OCI-LY1 (cell line): ENCODE results near the gene CDH1.

ENCODE experiments used
- H2AFZ ChIP-seq: fragments of 200-600 bp; sonication (generic), shearing (Covaris generic); 2 replicates; pipeline ENCODE4 v1.6.0; 2014; ENCODE audit warnings: antibody characterized with exemption, mild to moderate bottlenecking, low read length
- H3F3A ChIP-seq: fragments of 200-600 bp; sonication (generic), shearing (Covaris generic); 2 replicates; pipeline ENCODE4 v1.6.0; 2014; ENCODE audit warnings: mild to moderate bottlenecking, antibody characterized with exemption, low read length, moderate library complexity; ENCODE audit not compliant: insufficient read depth
- H3K27ac ChIP-seq: fragments of 200-600 bp; sonication (generic); 2 replicates; pipeline ENCODE4 v1.5.1; 2014; ENCODE audit warnings: low read length, mixed run types, mild to moderate bottlenecking, low read depth; ENCODE audit not compliant: poor library complexity, severe bottlenecking
- H3K27me3 ChIP-seq: fragments of 200-600 bp; sonication (generic); 2 replicates; pipeline ENCODE4 v1.6.0; 2014; ENCODE audit warnings: antibody characterized with exemption, mild to moderate bottlenecking, low read length, moderate library complexity; ENCODE audit not compliant: insufficient read depth
- H3K36me3 ChIP-seq: fragments of 200-600 bp; sonication (generic); 2 replicates; pipeline ENCODE4 v1.6.1; 2014; ENCODE audit warnings: mild to moderate bottlenecking, antibody characterized with exemption, low read length, moderate library complexity, mixed read lengths; ENCODE audit not compliant: insufficient read depth
- H3K4me1 ChIP-seq: fragments of 200-600 bp; sonication (generic); 2 replicates; pipeline ENCODE4 v1.5.1; 2014; ENCODE audit warnings: mild to moderate bottlenecking, low read length, moderate library complexity; ENCODE audit not compliant: insufficient read depth, severe bottlenecking
- H3K4me2 ChIP-seq: fragments of 200-600 bp; sonication (generic), shearing (Covaris generic); 2 replicates; pipeline ENCODE4 v1.6.1; 2014; ENCODE audit warnings: low read length
- H3K4me3 ChIP-seq: fragments of 200-600 bp; sonication (generic); 2 replicates; pipeline ENCODE4 v1.5.1; 2014; ENCODE audit warnings: low read length, low read depth, mild to moderate bottlenecking, mixed read lengths; ENCODE audit not compliant: poor library complexity, severe bottlenecking
- H3K79me2 ChIP-seq: fragments of 200-600 bp; shearing (Covaris generic); 2 replicates; pipeline ENCODE4 v1.6.1; 2016; ENCODE audit warnings: mixed run types, low read length, mixed read lengths; ENCODE audit not compliant: insufficient read depth
- H3K9ac ChIP-seq: fragments of 200-600 bp; sonication (generic), shearing (Covaris generic); 2 replicates; pipeline ENCODE4 v1.6.1; 2014; ENCODE audit warnings: mild to moderate bottlenecking, low read length, mixed read lengths
- H3K9me2 ChIP-seq: fragments of 200-600 bp; sonication (generic), shearing (Covaris generic); 2 replicates; pipeline ENCODE4 v1.6.1; 2014; ENCODE audit warnings: low read depth, mild to moderate bottlenecking, low read length, mixed read lengths
- H3K9me3 ChIP-seq: fragments of 200-600 bp; shearing (Covaris generic); 2 replicates; pipeline ENCODE4 v1.6.1; 2014; ENCODE audit warnings: low read length, mixed read lengths
- H4K20me1 ChIP-seq: fragments of 200-600 bp; sonication (generic), shearing (Covaris generic); 2 replicates; pipeline ENCODE4 v1.6.0; 2016; ENCODE audit warnings: mild to moderate bottlenecking, low read length; ENCODE audit not compliant: insufficient read depth
- EZH2 ChIP-seq: fragments of 200-600 bp; sonication (generic), shearing (Covaris generic); IDR thresholded peaks from 2 replicates; pipeline ENCODE4 v1.8.0; 2017; ENCODE audit warnings: borderline replicate concordance, mixed run types, mild to moderate bottlenecking, antibody characterized with exemption, low read length, moderate library complexity, mixed read lengths
- TF ChIP-seq, protein P1 (sequence below): fragments of 200-600 bp; sonication (generic), shearing (Covaris generic); IDR thresholded peaks from 2 replicates; pipeline ENCODE4 v1.5.1; 2017; ENCODE audit warnings: mild to moderate bottlenecking, antibody characterized with exemption, low read length, moderate library complexity, mixed read lengths

CDH1 gene

GRCh38 chr16:68826652-68827051 lies 89.6 kb downstream of the CDH1 start:
- H2AFZ ChIP-seq: no peak overlapping the region
- no peaks in the 10 kb centered on the region for H3K36me3 ChIP-seq
- TF ChIP-seq, protein P1, sequence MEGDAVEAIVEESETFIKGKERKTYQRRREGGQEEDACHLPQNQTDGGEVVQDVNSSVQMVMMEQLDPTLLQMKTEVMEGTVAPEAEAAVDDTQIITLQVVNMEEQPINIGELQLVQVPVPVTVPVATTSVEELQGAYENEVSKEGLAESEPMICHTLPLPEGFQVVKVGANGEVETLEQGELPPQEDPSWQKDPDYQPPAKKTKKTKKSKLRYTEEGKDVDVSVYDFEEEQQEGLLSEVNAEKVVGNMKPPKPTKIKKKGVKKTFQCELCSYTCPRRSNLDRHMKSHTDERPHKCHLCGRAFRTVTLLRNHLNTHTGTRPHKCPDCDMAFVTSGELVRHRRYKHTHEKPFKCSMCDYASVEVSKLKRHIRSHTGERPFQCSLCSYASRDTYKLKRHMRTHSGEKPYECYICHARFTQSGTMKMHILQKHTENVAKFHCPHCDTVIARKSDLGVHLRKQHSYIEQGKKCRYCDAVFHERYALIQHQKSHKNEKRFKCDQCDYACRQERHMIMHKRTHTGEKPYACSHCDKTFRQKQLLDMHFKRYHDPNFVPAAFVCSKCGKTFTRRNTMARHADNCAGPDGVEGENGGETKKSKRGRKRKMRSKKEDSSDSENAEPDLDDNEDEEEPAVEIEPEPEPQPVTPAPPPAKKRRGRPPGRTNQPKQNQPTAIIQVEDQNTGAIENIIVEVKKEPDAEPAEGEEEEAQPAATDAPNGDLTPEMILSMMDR: no peak

GRCh38 chr16:68833251-68833650 lies 96.2 kb downstream of the CDH1 start:
- Histone ChIP-seq H3F3A (no peaks in the 10 kb centered on the region), H3K79me2 (no peaks in the 10 kb centered on the region), H3K9ac (no peak overlapping the region), H3K4me3 (no peak overlapping the region), H3K27ac (no peak overlapping the region), H3K9me3 (no peaks in the 10 kb centered on the region), H3K4me1 (no peaks in the 10 kb centered on the region), H3K9me2 (no peaks in the 10 kb centered on the region), H3K36me3 (no peaks in the 10 kb centered on the region), H2AFZ (no peak overlapping the region), H4K20me1 (no peaks in the 10 kb centered on the region), H3K4me2 (no peak overlapping the region), H3K27me3 (no peaks in the 10 kb centered on the region)
- TF ChIP-seq, protein P1: no peak
- no peak for TF ChIP-seq EZH2

More at GRCh38 chr16:68826652-68827051, 89.6 kb downstream of the CDH1 start:
- Histone ChIP-seq H3K4me3 (no peak overlapping the region), H3F3A (no peaks in the 10 kb centered on the region), H3K9ac (no peak overlapping the region), H3K27me3 (peaks cover 4% of the 10 kb centered on the region; the same call in 1 of the 2 replicates), H3K4me1 (no peaks in the 10 kb centered on the region), H3K4me2 (no peak overlapping the region), H4K20me1 (no peaks in the 10 kb centered on the region), H3K27ac (no peak overlapping the region), H3K9me2 (no peaks in the 10 kb centered on the region), H3K9me3 (no peaks in the 10 kb centered on the region), H3K79me2 (no peaks in the 10 kb centered on the region)

DNA sequence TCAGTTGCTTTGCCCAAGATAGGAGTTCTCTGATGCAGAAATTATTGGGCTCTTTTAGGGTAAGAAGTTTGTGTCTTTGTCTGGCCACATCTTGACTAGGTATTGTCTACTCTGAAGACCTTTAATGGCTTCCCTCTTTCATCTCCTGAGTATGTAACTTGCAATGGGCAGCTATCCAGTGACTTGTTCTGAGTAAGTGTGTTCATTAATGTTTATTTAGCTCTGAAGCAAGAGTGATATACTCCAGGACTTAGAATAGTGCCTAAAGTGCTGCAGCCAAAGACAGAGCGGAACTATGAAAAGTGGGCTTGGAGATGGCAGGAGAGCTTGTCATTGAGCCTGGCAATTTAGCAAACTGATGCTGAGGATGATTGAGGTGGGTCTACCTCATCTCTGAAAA lies 97.5 kb downstream of the CDH1 start:
- H2AFZ ChIP-seq: no peak overlapping the region
- H3K4me3 ChIP-seq: no peak overlapping the region
- H3K27me3 ChIP-seq: no peaks in the 10 kb centered on the region
- no peaks in the 10 kb centered on the region for H3K36me3 ChIP-seq
- no peaks in the 10 kb centered on the region for H3F3A ChIP-seq
- H4K20me1 ChIP-seq: no peaks in the 10 kb centered on the region
- H3K4me1 ChIP-seq: no peaks in the 10 kb centered on the region
- no peak overlapping the region for H3K4me2 ChIP-seq
- no peak for TF ChIP-seq EZH2
- TF ChIP-seq, protein P1: no peak
- H3K27ac ChIP-seq: no peak overlapping the region
- H3K9ac ChIP-seq: no peak overlapping the region
- H3K9me2 ChIP-seq: no peaks in the 10 kb centered on the region
- H3K79me2 ChIP-seq: no peaks in the 10 kb centered on the region
- H3K9me3 ChIP-seq: no peaks in the 10 kb centered on the region
